H1 (cell line): ENCODE data around the gene TRIM44. TPM values are rescaled to one million over a fixed set of nuclear protein-coding genes. Genes with fewer than 3 reads are reported as not detected.

Source experiments
- BRCA1 ChIP-seq: IDR thresholded peaks from 2 replicates; pipeline ENCODE4 v1.6.1; 2012; ENCODE audit warnings: low read depth, low read length, improper control_type of control experiment
- CHD1 ChIP-seq: IDR thresholded peaks from 2 replicates; pipeline ENCODE4 v1.6.1; 2012; ENCODE audit warnings: low read depth, low read length, improper control_type of control experiment
- CHD2 ChIP-seq: IDR thresholded peaks from 2 replicates; pipeline ENCODE4 v1.6.1; 2012; ENCODE audit warnings: low read length, improper control_type of control experiment
- JUND ChIP-seq: IDR thresholded peaks from 2 replicates; pipeline ENCODE4 v1.6.1; 2011; ENCODE audit warnings: mild to moderate bottlenecking, improper control_type of control experiment, low read length
- ZNF274 ChIP-seq: IDR thresholded peaks from 2 replicates; pipeline ENCODE4 v1.7.0; 2012; ENCODE audit warnings: low read length, borderline replicate concordance; ENCODE audit errors: extremely low read depth
- polyA plus RNA-seq, 7 experiments: library from polyadenylated mRNA; depleted of rRNA in 3 of 7; stranded (reverse) in 5 of 7; unstranded in 2 of 7; fragments of >200 nt in 5 of 7; fragments of 200-250 nt in 2 of 7; gene quantifications; 1 replicate in 5 of 7; 2 replicates in 1 of 7; 4 replicates in 1 of 7; pipeline versions ENCODE4 v1.2.1 to v1.2.3, GENCODE V29; 2011 to 2013; ENCODE audit warnings: missing spikeins in 2 of 7, mixed read lengths in 2 of 7
- total RNA-seq: library from RNA; stranded (reverse); fragmentation: NEBNext Ultra II Directional; extraction: Animal tissue kit (Norgen Biotek cat#: 25700); gene quantifications from 2 replicates; pipeline ENCODE4 v1.2.1, GENCODE V29; 2021
- TF ChIP-seq, protein P1 (sequence below): fragments of 300-600 bp; sonication (generic); IDR thresholded peaks from 2 replicates; pipeline ENCODE4 v1.7.1; 2012; ENCODE audit warnings: low read length, moderate library complexity, mild to moderate bottlenecking, inconsistent platforms; ENCODE audit not compliant: insufficient replicate concordance

TRIM44 gene
- total and polyA plus RNA-seq, 2 of the 8 experiments (the other 6 are each of a cell fraction or from before 2014, with no cell fraction given), result 13.9 to 34.4 TPM

- TF ChIP-seq, protein P1, sequence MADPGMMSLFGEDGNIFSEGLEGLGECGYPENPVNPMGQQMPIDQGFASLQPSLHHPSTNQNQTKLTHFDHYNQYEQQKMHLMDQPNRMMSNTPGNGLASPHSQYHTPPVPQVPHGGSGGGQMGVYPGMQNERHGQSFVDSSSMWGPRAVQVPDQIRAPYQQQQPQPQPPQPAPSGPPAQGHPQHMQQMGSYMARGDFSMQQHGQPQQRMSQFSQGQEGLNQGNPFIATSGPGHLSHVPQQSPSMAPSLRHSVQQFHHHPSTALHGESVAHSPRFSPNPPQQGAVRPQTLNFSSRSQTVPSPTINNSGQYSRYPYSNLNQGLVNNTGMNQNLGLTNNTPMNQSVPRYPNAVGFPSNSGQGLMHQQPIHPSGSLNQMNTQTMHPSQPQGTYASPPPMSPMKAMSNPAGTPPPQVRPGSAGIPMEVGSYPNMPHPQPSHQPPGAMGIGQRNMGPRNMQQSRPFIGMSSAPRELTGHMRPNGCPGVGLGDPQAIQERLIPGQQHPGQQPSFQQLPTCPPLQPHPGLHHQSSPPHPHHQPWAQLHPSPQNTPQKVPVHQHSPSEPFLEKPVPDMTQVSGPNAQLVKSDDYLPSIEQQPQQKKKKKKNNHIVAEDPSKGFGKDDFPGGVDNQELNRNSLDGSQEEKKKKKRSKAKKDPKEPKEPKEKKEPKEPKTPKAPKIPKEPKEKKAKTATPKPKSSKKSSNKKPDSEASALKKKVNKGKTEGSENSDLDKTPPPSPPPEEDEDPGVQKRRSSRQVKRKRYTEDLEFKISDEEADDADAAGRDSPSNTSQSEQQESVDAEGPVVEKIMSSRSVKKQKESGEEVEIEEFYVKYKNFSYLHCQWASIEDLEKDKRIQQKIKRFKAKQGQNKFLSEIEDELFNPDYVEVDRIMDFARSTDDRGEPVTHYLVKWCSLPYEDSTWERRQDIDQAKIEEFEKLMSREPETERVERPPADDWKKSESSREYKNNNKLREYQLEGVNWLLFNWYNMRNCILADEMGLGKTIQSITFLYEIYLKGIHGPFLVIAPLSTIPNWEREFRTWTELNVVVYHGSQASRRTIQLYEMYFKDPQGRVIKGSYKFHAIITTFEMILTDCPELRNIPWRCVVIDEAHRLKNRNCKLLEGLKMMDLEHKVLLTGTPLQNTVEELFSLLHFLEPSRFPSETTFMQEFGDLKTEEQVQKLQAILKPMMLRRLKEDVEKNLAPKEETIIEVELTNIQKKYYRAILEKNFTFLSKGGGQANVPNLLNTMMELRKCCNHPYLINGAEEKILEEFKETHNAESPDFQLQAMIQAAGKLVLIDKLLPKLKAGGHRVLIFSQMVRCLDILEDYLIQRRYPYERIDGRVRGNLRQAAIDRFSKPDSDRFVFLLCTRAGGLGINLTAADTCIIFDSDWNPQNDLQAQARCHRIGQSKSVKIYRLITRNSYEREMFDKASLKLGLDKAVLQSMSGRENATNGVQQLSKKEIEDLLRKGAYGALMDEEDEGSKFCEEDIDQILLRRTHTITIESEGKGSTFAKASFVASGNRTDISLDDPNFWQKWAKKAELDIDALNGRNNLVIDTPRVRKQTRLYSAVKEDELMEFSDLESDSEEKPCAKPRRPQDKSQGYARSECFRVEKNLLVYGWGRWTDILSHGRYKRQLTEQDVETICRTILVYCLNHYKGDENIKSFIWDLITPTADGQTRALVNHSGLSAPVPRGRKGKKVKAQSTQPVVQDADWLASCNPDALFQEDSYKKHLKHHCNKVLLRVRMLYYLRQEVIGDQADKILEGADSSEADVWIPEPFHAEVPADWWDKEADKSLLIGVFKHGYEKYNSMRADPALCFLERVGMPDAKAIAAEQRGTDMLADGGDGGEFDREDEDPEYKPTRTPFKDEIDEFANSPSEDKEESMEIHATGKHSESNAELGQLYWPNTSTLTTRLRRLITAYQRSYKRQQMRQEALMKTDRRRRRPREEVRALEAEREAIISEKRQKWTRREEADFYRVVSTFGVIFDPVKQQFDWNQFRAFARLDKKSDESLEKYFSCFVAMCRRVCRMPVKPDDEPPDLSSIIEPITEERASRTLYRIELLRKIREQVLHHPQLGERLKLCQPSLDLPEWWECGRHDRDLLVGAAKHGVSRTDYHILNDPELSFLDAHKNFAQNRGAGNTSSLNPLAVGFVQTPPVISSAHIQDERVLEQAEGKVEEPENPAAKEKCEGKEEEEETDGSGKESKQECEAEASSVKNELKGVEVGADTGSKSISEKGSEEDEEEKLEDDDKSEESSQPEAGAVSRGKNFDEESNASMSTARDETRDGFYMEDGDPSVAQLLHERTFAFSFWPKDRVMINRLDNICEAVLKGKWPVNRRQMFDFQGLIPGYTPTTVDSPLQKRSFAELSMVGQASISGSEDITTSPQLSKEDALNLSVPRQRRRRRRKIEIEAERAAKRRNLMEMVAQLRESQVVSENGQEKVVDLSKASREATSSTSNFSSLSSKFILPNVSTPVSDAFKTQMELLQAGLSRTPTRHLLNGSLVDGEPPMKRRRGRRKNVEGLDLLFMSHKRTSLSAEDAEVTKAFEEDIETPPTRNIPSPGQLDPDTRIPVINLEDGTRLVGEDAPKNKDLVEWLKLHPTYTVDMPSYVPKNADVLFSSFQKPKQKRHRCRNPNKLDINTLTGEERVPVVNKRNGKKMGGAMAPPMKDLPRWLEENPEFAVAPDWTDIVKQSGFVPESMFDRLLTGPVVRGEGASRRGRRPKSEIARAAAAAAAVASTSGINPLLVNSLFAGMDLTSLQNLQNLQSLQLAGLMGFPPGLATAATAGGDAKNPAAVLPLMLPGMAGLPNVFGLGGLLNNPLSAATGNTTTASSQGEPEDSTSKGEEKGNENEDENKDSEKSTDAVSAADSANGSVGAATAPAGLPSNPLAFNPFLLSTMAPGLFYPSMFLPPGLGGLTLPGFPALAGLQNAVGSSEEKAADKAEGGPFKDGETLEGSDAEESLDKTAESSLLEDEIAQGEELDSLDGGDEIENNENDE, result no peak
- TF ChIP-seq ZNF274, result no peak
- no peak for TF ChIP-seq JUND
- TF ChIP-seq BRCA1, result no peak
- TF ChIP-seq CHD2, result no peak
- no peak for TF ChIP-seq CHD1
Observed at GRCh38 chr11:35629511-35629910, 33.1 kb upstream of the TRIM44 start (continued).
